ENCODE results near the gene MOB1A. TPM values are rescaled to one million over a fixed set of nuclear protein-coding genes. Genes with fewer than 3 reads are reported as not detected.
A peak's percentile ranks its signal among the peaks of the same experiment; 100 is the strongest.

The MOB1A gene
- total and polyA plus RNA-seq, 2 experiments from 2014 or later: 36.2 to 111 TPM

DNA sequence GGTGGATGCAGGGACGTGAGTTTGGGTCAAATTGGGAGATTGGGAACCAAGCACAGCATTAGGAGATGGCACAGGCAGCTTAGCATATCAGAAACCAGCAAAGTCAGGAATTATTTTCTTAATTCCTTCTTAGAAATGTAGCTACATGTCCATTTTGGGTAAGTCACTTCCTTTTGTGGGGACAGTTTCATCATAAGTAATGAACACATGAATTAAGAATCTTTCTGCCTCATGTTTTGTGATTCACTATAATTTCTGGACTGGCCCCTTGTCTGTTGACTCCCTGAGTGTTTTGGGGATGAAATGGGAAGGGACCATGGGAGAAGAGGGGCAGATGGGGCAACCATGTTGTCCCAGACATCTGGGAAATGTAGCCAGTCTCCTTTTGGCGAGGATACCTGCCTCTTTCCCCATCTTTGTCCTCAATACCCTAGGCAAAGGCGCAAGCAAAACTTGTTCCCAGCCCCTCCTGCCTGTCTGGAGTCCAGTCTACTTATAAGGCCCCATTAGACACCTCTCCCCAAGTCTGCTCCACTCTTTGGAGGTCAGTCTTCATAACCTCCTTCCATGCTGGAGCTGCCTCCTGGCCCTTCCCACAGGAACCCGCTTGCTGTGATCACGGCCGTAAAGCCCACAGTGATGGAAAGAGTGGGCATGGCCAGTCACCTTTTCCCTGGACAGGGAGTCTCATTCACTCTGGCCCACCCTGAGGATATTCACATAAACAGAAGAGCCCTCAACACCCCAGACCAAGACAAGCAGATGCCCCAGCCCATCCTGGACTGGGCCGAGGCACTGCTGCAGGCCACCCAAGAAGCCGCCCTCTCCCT lies 45.5 kb upstream of the MOB1A start:
- H3K4me3 Mint-ChIP-seq: no peak overlapping the region
- H3K36me3 ChIP-seq (ENCODE audit: insufficient read depth): peaks cover 4% of the 10 kb centered on the region; the same call in 1 of the 2 replicates
- H3K4me2 ChIP-seq: no peak overlapping the region
- ATAC-seq (no peak), DNase-seq (ENCODE audit: low spot score) (no peak)
- peaks cover 39% of the 10 kb centered on the region for H3K27me3 Mint-ChIP-seq (ENCODE audit: insufficient read depth, low read depth, poor library complexity)
- no peaks in the 10 kb centered on the region; the same call in 1 of the 2 replicates for H3K79me2 ChIP-seq (replicated peaks; ENCODE audit: insufficient read depth)
- H3K27ac ChIP-seq (ENCODE audit: low read depth): 0 out of 2 replicates have a peak overlapping the region, but pooled peaks have one; percentile 20
- peaks cover 26% of the 10 kb centered on the region; the same call in 1 of the 2 replicates for H3F3A ChIP-seq (replicated peaks; ENCODE audit: low read depth)
- no peak overlapping the region for H3K27ac Mint-ChIP-seq
- H3K9me2 ChIP-seq (ENCODE audit: insufficient read depth): peaks cover 18% of the 10 kb centered on the region
- no peak overlapping the region for H2AFZ ChIP-seq
- H3K4me3 ChIP-seq: no peak overlapping the region
- TF ChIP-seq, protein P1, sequence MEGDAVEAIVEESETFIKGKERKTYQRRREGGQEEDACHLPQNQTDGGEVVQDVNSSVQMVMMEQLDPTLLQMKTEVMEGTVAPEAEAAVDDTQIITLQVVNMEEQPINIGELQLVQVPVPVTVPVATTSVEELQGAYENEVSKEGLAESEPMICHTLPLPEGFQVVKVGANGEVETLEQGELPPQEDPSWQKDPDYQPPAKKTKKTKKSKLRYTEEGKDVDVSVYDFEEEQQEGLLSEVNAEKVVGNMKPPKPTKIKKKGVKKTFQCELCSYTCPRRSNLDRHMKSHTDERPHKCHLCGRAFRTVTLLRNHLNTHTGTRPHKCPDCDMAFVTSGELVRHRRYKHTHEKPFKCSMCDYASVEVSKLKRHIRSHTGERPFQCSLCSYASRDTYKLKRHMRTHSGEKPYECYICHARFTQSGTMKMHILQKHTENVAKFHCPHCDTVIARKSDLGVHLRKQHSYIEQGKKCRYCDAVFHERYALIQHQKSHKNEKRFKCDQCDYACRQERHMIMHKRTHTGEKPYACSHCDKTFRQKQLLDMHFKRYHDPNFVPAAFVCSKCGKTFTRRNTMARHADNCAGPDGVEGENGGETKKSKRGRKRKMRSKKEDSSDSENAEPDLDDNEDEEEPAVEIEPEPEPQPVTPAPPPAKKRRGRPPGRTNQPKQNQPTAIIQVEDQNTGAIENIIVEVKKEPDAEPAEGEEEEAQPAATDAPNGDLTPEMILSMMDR (conservative IDR thresholded peaks at IDR 0.05; ENCODE audit: low read depth in 2 of 2): no peak
- TF ChIP-seq ZNF114 (CRISPR knock-in tag; IDR thresholded peaks at IDR 0.05): no peak
- TF ChIP-seq ZNF331 (CRISPR knock-in tag; IDR thresholded peaks at IDR 0.05; ENCODE audit: low read depth): no peak
- no peak for TF ChIP-seq CREB1 (CRISPR knock-in tag; IDR thresholded peaks at IDR 0.05; ENCODE audit: low read depth)
- no peak for TF ChIP-seq EZH2phosphoT487 (IDR thresholded peaks at IDR 0.05; ENCODE audit: unreplicated experiment)
- TF ChIP-seq, protein P2, sequence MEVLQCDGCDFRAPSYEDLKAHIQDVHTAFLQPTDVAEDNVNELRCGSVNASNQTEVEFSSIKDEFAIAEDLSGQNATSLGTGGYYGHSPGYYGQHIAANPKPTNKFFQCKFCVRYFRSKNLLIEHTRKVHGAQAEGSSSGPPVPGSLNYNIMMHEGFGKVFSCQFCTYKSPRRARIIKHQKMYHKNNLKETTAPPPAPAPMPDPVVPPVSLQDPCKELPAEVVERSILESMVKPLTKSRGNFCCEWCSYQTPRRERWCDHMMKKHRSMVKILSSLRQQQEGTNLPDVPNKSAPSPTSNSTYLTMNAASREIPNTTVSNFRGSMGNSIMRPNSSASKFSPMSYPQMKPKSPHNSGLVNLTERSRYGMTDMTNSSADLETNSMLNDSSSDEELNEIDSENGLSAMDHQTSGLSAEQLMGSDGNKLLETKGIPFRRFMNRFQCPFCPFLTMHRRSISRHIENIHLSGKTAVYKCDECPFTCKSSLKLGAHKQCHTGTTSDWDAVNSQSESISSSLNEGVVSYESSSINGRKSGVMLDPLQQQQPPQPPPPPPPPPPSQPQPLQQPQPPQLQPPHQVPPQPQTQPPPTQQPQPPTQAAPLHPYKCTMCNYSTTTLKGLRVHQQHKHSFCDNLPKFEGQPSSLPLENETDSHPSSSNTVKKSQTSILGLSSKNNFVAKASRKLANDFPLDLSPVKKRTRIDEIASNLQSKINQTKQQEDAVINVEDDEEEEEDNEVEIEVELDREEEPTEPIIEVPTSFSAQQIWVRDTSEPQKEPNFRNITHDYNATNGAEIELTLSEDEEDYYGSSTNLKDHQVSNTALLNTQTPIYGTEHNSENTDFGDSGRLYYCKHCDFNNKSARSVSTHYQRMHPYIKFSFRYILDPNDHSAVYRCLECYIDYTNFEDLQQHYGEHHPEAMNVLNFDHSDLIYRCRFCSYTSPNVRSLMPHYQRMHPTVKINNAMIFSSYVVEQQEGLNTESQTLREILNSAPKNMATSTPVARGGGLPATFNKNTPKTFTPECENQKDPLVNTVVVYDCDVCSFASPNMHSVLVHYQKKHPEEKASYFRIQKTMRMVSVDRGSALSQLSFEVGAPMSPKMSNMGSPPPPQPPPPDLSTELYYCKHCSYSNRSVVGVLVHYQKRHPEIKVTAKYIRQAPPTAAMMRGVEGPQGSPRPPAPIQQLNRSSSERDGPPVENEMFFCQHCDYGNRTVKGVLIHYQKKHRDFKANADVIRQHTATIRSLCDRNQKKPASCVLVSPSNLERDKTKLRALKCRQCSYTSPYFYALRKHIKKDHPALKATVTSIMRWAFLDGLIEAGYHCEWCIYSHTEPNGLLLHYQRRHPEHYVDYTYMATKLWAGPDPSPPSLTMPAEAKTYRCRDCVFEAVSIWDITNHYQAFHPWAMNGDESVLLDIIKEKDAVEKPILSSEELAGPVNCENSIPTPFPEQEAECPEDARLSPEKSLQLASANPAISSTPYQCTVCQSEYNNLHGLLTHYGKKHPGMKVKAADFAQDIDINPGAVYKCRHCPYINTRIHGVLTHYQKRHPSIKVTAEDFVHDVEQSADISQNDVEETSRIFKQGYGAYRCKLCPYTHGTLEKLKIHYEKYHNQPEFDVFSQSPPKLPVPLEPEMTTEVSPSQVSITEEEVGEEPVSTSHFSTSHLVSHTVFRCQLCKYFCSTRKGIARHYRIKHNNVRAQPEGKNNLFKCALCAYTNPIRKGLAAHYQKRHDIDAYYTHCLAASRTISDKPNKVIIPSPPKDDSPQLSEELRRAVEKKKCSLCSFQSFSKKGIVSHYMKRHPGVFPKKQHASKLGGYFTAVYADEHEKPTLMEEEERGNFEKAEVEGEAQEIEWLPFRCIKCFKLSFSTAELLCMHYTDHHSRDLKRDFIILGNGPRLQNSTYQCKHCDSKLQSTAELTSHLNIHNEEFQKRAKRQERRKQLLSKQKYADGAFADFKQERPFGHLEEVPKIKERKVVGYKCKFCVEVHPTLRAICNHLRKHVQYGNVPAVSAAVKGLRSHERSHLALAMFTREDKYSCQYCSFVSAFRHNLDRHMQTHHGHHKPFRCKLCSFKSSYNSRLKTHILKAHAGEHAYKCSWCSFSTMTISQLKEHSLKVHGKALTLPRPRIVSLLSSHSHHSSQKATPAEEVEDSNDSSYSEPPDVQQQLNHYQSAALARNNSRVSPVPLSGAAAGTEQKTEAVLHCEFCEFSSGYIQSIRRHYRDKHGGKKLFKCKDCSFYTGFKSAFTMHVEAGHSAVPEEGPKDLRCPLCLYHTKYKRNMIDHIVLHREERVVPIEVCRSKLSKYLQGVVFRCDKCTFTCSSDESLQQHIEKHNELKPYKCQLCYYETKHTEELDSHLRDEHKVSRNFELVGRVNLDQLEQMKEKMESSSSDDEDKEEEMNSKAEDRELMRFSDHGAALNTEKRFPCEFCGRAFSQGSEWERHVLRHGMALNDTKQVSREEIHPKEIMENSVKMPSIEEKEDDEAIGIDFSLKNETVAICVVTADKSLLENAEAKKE (CRISPR knock-in tag; IDR thresholded peaks at IDR 0.05): no peak
- no peak for TF ChIP-seq JUNB (IDR thresholded peaks at IDR 0.05; ENCODE audit: unreplicated experiment)
- no peak for TF ChIP-seq EZH2 (IDR thresholded peaks at IDR 0.05; ENCODE audit: low read depth, unreplicated experiment)
- no peak for TF ChIP-seq NANOG (IDR thresholded peaks at IDR 0.05; ENCODE audit: borderline replicate concordance)
- no peak for TF ChIP-seq POLR2AphosphoS5 (IDR thresholded peaks at IDR 0.05; ENCODE audit: low read depth)
- no peak for TF ChIP-seq STAT1 (IDR thresholded peaks at IDR 0.05; ENCODE audit: unreplicated experiment)
- H3K4me1 Mint-ChIP-seq: peaks cover 29% of the 10 kb centered on the region
- H4K20me1 ChIP-seq (replicated peaks; ENCODE audit: insufficient read depth): peaks cover 24% of the 10 kb centered on the region
- no peaks in the 10 kb centered on the region for H3K27me3 ChIP-seq (ENCODE audit: insufficient read depth)
- no peaks in the 10 kb centered on the region; the same call in 2 of the 3 replicates for H3K9me3 Mint-ChIP-seq
- peaks cover 23% of the 10 kb centered on the region for H3K36me3 Mint-ChIP-seq (ENCODE audit: low read depth)
- H3K4me1 ChIP-seq (ENCODE audit: insufficient read depth): 0 out of 2 replicates have a peak, but pooled peaks cover 5% of the 10 kb centered on the region

Data from GM23338 (cell line).